Keratinocyte (primary cell): ENCODE measurements around the gene CCBE1.
"Not testable (repeated sequence)": the region's sequence is repeated elsewhere in the genome, so short reads cannot be mapped to it uniquely, and the experiment has no call there.

Source experiments
- CTCF ChIP-seq, 3 experiments: IDR thresholded peaks in 1 of 3; conservative IDR thresholded peaks in 1 of 3; optimal IDR thresholded peaks in 1 of 3; 2 replicates in 2 of 3; 3 replicates in 1 of 3; pipeline versions ENCODE3 to v1.5.1; 2011; ENCODE audit warnings: low read length in 3 of 3, mild to moderate bottlenecking in 3 of 3, moderate library complexity in 2 of 3, control low read depth in 1 of 3, inconsistent platforms in 1 of 3; ENCODE audit not compliant: insufficient read depth in 2 of 3; ENCODE audit errors: extremely low read depth in 1 of 3
- EZH2 ChIP-seq: IDR thresholded peaks from one replicate; pipeline ENCODE4 v1.6.1; 2012; ENCODE audit warnings: inconsistent platforms, mild to moderate bottlenecking, low read length, moderate library complexity

- not testable (repeated sequence) for TF ChIP-seq EZH2; CTCF (optimal IDR thresholded peaks at IDR 0.05 in 1 of 3, IDR thresholded peaks at IDR 0.05 in 1 of 3, conservative IDR thresholded peaks at IDR 0.05 in 1 of 3; ENCODE audit: extremely low read depth in 1 of 3, insufficient read depth in 2 of 3, low read length in 3 of 3)
Observed at GRCh38 chr18:59666007-59666402, 31.2 kb downstream of the CCBE1 start.
